HG03039 (cell line): ENCODE measurements around the gene RPS6KA2.

ENCODE experiments used
- ATAC-seq: cut with Tn5 transposase; IDR thresholded peaks from one replicate; pipeline ENCODE4 v1.9.1; 2021; ENCODE audit warnings: mild to moderate bottlenecking, moderate library complexity; ENCODE audit not compliant: unreplicated experiment

Gene RPS6KA2

DNA sequence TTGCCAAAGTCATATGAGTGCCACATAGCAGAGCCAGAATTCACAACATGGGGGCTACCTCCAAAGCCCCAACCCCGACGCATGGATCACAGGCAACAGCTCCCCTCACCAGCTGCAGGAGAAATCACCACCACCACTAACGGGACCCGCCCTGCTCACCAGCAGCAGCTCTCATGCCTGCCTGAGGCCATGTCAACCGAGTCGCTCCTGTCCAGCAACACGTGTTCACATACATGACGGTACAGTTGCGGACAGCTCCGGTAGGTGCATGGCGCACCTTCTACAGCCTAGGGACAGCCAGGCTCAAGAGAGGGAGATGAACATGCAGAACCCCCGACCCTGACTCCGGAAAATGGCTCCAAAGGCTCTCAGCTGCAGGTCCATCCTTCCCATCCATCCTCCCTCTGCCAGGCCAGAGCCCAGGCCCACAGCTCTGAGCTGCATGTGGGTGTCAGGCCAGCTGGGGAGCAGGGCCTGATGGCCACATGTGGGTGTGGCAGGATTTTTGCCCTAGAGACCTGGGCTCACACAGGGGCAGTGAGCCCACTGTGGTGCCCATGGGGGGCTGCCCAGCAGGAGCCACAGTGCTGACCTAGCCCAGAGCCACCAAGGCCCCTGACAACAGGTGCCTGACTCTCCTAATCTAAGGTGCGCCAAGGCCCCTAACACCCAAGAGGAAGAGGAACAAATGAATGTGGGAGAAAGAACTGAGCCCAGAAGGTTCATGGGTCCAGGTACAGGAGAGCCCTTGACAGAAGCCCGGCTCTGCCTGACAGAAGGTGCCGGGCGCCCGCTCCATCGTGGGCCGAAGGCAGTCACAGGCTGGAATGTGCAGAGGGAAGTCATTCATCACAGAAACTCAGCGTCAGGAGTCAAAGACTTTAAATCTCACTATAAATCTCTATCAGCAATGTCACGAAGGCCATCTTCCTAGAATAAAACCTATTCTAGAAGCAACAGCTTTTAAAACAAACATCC, 10.5 kb downstream of the RPS6KA2 start:
- ATAC-seq: no peak

DNA sequence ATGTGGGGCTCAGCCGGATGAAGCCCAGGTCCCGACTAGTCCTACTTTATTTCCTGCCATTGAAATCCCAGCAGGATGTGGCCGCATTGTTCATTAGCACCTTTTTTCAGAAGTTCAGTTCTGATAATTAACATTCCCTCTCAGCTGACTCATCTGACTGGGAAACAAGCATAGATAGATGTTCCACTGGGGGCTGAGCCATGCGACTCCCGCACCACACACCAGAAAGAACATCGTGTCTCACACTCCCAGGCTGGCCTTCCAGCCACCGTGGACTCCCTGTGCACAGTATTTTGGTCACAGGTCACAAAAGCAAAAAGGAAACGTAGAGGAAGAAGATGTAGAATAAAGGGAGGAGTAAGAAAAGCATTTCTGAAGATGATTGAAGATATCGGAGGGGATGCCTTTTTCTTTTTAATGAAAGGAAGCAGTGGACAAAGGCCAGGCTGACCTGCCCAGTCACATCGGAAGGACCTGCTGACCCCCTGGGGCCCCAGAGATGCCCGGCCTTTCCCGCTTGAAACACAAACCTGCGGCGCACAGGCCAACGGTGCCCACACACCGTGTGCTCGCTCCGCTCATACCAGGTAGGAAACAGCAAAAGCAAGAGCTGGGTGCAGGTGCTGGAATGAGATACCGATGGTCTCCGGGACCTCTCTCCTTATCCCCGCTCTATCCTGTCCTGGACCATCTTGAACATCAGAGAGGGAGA, 11.8 kb downstream of the RPS6KA2 start:
- ATAC-seq: no peak

DNA sequence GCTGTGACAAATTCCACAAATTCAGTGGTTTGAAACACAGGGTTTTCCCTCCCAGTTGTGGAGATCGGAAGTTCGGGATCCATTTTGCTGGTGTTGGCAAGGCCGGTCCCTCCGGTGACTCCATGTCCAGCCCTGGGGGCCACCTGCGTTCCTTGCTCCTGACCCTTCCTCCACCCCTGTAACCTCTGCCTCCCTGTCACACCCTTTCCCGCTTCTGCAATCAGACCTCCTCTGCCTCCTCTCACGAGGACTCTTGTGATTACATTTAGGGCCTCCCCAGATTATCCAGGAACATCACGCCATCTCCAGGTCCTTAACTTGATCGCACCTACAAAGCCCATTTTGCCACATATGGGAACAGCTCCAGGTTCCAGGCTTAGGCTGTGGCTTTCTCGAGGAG, 12.5 kb downstream of the RPS6KA2 start:
- ATAC-seq: no peak

DNA sequence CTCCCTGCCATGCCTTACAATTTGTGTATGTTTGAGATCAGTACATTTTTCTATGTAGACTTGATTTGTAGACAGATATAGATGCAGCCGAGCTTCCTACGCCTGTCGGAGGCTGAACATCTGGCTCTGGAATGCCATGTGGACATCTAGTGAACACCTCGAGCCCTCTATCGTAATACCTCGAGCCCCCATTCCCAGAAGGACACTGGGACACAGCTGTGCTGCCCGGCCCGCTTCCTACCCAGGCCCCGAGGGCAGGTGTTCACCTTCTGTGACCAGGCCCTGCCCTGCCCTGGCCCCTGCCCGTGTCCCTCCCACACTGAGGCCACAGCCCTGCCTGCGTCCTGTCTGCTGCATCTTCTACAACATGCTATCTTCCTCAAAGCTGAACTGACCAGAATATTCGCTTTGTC, 12.9 kb downstream of the RPS6KA2 start:
- no peak for ATAC-seq

DNA sequence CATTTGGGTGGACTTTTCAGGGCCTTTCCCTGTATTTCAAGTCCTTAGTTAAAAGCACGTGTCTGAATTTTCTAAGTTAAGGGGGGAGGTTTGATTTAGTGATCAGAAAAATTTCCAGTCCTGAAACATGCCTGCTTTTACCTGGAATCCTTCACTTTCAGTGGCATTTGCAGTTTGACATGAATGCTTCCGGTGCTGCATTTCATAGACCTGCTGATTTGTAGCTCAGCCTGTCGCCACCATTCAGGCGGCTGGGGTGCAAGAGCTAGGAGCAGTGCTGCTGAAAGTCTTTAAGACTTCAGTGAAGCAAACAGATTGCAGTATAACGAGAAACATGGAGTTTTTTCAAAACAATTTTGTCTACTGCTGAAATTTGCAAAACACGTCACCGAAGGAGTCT, 14.0 kb downstream of the RPS6KA2 start:
- no peak for ATAC-seq

DNA sequence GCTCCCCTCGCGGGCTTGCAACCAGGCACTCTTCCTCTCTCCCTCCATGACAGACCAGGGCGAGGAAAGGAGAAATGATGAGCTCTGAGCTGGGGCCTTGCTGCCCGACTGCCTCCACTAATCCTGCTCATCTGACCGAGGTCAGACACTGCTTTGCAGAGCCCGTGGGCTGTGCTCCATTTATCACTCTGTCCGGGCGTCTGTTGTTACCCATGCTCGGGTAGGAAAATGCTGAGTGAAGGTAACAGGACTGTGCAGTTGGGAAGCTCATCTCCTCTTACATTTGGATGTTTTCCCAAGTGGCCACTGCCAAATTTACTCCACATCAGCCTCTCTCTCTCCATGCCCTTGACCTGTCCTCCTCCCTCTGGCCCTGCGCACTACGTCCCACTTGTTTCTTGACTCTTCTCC, 14.6 kb downstream of the RPS6KA2 start:
- ATAC-seq: no peak

DNA sequence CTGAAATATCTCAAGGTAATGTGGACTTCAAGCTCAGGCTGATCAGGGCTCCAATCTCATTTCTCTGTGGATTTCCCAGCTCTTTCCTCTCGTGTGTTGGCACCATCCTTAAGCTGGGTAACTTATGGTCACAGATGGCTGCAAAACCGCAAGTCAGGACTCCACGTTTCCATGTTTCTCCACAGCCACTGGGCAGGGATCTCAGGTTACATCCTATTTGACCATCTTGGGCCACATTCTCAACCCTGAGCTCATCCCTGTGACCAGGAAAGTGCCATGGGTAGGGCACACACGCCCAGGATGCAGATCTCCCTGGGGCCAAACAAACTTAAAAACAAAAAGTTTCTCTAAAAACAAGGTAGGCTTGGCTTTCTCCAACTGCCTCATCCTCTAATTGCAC, 15.4 kb downstream of the RPS6KA2 start:
- ATAC-seq: no peak

DNA sequence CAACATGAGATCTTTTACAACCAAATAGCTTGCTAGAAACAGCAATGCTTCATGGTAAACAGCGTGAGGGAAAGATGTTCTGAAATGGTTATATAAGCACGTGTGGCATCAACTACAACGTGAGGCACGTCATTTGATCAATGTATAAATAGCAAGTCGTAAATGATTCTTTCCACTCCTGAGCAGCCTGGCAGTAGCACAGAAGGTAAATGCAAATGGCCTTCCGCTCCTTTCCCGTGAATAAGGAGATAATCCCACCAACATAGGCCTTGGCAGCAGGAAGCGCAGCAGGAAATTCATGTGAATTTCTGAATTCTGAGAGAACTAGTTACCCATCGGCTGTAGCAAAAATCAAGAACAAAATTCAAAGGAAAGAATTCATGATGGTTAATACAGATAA, 17.0 kb downstream of the RPS6KA2 start:
- no peak for ATAC-seq

DNA sequence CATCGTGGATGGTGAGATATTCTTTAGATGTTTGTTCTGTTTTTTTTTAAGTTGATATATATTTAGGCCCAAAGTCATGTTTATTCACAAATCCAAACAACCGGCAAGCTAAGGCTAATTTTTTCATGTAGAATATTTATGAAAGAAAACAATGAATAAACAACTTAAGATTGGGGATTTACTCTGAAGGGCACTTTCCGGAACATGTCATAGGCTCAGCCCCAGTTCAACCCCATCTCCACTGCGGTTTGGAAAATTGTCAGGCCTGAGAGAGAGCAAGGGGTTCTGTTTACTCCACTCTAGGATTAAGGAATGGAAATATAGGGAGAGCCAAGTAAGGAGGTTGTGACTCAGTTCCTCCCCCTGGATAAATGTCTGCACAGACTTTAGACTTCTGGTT, 18.3 kb downstream of the RPS6KA2 start:
- ATAC-seq: no peak

DNA sequence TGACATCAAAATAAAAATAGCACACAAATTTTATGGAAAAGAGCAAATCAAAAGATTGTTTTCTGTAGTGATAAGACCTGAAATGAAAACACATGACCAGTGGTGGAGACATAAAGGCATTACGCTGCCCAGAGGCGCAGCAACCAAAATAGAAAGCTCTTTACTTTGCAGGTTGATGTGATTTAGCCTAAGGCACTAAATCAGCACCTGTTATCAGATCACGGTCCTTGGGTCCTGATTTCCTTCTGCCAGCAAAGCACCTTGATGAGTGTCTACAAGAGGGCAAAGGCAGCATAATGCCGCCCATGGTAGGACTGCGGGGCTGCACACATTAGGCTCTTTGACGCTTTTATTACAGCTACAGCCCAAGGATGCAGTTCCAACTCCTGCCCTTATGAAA, 21.3 kb downstream of the RPS6KA2 start:
- no peak for ATAC-seq

DNA sequence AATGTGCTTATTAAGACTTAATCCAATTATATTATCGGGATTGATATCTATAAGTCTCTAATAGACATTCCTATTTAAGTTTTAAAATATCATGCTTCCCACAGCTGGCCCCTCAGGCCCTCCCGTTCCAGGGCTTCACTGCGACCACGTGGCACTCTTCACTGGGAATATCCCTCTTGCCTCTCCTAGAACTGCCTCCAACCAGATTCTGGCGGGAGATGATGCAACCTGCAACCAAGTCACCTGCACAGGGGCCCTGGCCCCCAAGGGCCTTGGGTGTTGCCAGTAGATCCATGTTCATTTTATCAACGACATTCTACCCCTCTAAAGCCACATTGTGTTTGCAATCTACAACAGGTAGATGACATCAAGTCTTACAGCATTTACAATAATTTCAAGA, 22.1 kb downstream of the RPS6KA2 start:
- no peak for ATAC-seq

DNA sequence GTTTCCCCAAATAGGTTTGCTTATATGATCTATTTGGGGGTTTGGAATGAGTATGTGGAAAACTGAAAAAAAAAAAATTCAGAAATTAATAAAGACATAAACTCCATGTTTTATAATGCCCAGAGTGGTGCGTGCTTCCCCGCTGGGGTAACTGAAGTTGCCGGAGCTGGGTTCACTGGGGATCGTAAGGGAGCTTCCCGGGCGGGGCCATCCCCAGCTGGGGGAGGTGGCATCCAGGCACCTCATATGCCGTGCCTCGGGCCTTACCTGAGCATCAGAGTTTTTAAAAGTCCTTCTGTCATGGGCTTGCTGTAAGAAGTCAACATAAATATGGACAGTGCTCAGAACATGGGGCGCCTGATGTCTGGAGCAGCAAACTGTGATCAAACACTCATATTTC, 22.7 kb downstream of the RPS6KA2 start:
- ATAC-seq: no peak

DNA sequence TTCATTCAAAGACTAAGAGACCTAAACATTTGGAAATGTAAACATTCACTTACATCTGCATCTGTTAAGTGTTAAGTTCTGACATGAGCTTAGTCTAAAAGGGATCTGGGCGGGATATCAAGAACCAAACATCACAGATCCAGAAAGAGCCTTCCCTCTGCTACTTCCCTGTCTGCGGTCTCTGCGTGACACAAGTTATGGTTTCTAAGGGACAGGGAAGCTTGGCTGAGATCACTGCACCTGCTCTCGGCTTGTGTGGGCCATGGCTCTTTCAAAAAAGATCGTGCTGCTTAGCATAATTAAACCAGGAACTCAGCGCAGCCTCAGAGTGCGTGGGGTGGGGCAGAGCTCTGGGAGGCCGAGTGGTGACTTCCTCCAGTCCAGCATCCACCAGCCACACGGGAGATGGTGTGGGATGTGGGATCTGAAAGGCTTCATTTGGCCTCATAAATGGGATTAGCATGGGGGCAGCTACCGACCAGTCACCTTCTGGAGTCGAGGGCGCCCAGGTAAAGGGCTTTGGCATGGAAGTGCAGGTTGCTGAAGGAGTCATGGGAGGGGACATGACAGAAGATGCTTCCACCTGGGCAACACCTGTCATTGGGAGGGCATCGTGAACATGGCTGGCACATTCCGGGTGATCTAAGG, 23.9 kb downstream of the RPS6KA2 start:
- no peak for ATAC-seq

DNA sequence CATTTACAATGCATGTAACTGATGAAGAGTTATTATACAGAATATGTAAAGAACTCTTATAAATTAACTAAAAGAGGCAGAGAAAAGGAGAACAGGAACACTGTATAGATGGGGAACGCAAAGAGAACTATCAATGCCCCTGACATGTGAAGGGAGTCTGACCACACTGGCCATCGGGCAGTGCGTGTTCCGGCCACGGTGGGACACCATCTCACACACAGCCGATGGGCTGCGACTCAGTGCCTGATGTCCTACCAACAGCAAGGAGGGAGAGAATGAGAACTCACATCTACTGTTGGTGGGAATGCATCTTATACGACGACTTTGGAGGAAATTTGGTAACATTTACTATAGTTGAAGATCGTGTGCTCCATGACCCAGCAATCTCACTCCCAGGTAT, 25.1 kb downstream of the RPS6KA2 start:
- ATAC-seq: no peak

DNA sequence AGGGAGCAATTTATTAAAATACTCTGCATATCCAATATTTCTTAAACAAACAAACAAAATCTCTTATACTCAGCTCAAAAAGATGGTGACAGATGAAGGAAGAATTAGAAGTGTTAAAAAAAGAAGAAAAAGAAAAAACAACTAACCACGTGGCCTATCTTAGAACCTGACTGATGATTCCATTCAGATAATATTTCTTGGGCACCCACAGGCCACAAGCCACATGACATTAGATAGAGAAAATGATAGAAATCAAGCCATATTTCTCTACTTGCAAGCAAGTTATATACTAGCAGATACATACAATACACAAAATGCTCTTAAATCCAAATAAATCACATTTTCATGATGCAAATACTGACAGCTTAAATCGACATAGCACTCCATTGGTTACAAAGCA, 26.1 kb downstream of the RPS6KA2 start:
- no peak for ATAC-seq

DNA sequence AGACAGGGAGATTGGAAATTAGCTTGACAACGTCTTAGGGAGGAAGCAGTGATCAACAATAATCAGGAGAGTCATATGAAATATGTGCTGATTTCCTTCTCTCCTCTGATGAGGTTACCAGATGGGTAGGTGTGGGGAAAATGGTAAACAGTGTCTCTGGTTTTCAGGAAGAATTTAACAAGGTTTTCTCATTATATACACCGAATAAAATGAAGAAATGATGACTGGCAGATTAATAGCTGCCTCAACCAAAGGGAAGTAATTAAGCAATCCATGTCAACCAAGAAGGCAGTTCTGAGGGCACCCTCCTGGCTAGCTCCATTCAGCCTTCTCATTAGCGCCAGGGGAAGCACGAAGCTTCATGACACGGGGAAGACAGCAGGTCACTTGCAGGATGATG, 27.8 kb downstream of the RPS6KA2 start:
- no peak for ATAC-seq

DNA sequence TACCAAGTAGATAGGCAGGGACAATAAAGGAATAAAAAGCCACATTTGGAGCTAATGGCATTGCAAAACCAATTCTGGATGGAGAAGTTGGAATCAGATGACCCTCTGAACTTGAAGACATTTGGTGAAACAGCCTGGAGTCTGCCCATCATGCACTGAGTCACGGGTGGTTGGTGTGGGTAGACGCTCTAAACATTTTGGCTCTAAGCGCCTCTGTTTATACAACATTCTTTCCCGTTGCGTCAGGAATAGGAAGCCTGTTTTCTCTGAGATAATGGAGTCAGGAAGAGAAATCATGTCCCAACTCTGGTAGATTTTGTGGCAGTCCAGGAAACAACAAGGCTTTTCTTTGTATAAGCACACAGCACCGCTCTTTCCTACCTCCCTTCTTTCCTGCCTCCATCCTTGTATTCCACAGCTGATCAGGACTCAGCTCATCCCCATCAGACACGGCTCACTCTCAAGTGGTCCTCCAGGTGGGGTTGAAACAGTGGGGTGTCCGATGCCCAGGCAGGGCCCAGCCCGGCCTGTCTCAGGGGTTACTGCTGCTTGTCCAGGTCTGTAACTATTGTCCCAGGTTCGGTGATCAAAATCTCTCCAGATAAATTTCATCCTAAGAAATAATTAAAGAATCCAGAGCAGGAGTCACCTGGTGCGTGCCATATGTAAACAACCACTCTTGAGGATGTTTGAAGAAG, 28.5 kb downstream of the RPS6KA2 start:
- ATAC-seq: no peak

DNA sequence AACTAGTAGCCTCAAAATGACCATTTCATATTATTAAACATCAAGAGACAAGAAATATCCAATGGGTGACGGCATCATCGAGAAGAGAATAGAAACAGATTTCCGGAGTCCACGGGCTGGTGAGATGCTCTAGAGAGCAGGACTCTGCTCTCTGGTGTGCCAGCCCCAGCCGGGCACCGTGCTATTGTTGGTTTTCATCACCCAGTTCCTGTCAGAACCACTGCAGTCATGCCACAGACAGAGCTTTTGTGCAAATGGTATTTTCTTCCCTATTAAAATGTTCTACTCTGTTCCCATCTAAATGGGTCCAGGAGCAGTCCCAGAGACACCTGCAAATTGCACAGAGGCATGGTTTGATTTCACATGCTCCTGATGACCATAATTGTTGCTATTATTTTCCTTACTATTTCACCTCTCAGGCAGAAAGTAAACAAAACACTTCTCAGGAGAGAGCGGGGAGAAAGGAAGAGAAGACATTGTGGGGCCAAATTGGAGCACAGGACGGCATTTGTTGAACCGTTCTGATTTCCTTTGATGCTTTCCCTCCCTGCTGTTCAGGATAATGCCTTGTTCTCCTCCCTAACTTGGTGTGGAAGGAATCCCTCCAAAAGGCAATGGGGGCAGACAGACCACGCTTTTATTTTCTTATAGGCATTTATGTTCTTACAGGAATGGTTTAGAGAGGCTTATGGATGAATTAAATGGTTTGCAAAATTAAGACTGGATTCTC, 29.2 kb downstream of the RPS6KA2 start:
- no peak for ATAC-seq

DNA sequence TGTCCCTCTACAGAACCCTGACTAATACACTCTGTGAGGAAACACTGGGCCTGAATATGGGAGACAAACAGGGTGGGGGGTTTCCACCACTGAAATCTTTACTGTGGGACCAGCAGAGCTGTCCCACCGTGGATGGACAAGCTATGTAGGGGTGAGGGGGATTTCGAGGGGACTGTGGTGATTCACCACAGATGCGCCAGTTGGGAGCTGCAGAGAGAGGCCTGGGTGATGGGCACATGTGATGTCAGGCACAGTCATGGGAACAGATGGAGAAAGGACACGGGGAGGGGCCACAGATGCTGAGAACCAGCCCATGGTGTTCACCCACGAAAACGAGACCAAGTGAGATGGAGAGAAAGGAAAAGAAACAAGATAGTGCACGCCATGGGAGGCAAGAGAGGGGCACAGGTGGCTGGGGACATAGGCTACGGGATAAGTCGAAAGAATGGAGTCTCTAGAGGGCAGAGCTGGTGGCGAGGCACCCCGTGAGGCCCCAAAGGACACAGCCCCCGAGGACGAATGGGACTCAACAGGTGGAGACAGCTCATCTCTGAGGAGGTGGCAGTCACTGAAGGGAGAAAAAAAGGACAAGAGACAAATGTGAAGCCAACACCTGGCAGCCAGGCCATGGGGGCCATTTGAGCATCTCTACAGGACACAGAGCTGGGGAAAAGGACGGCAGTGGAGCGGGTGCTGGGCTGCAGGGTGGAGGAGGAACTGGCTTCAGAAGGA, 30.1 kb downstream of the RPS6KA2 start:
- no peak for ATAC-seq

DNA sequence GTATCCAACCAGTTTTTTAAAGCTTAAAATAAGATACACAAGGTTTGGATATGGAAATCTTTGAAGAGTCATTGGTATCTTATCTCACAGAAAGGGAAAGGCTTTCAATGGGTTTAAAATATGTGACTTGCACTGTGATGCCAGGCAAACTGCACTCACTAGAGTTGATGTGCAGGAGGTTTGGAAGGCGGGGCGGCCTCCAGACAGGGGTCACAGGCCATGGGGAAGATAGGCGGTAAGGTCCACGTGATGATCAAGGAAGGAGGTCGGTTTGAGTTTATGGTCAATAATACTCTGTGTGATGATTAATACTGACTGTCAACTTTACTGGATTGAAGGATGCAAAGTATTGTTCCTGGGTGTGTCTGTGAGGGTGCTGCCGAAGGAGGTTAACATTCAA, 31.1 kb downstream of the RPS6KA2 start:
- no peak for ATAC-seq
